Raji (cell line): ENCODE data around the gene RNF133.

ENCODE experiments used
- POLR2A ChIP-seq: IDR thresholded peaks from 2 replicates; pipeline ENCODE4 v1.6.1; 2011; ENCODE audit warnings: low read depth, low read length, control low read depth; ENCODE audit not compliant: insufficient read depth

Gene RNF133, protein sequence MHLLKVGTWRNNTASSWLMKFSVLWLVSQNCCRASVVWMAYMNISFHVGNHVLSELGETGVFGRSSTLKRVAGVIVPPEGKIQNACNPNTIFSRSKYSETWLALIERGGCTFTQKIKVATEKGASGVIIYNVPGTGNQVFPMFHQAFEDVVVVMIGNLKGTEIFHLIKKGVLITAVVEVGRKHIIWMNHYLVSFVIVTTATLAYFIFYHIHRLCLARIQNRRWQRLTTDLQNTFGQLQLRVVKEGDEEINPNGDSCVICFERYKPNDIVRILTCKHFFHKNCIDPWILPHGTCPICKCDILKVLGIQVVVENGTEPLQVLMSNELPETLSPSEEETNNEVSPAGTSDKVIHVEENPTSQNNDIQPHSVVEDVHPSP

DNA sequence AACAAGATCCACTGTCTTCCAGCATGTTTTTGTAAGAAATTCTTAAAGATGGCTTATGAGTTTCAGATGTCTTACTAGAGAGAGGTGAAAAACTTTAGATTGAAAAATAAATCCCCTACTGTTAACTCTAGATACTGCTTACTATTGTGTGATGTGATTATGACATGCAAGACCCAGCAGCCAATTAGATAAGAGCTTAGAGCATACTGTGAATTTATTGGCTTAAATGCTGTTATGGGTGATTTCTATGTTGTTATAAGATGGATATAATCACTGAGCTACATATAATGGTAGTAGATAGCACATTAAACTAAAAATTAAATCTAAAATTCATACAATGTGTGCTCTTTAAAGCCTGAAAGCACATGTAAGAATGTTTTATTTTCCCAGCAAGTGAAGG is at the start of gene RNF133:
TSS of gene RNF133 (minus strand) at position 101 of the 400 bp plus-strand sequence. CDS start 199 bp downstream, outside the sequence.
- TF ChIP-seq POLR2A: no peak

DNA sequence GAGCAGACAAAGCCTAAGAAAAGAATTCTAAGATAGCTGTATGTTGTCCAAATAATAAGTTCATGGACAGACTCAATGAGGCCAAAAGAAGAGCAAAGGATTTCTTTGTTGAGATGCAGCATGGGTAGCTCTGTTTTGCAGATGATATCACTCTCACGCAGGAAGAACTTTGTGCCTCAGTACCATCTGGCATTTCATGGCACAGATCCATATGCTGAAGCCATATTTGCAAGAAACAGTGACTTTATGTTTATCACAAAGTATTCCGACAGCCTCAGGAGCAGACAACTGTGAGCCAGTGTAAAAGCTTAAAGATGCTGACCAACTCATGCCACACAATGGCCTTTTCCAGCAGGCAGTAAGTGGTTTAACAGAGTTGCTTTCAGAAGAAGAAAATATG is 49.3 kb upstream of the RNF133 start:
- no peak for TF ChIP-seq POLR2A

DNA sequence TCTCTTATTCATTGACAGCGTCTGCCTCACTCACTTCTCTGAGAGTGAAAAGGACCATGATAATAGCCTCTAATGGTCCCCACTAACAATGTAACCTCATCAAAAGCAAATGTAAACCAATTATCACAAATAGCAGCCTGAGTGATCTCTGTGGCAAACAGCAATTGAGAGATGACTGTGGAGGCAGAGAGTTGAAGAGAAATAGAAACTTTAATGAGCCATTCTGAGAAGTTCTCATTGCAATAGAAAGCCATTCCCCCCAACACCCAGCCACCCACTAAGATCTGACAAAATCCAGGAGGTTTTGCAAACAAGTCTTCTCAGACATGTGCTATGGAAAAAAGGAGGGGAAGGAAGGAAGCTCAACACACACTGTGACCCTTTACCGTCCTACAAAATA is 48.0 kb upstream of the RNF133 start:
- TF ChIP-seq POLR2A: no peak

DNA sequence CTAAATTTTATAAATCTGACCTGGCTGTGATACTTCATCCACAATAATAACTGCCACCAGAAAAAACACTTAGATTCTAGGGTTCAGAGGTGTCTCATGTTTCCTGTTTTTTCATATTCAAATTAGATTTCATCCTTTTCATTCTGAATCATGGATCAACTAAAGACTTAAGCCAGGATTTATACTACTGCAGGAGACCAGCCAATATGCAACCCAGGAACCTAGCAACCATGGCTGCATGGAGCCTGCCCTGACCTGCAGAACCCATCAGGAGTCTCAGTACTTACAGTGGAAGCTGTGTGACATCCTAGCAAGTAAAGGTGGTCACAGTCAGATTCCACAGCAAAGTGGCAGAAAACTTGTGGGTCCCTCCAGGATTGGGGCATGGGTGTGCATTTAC is 44.3 kb upstream of the RNF133 start:
- no peak for TF ChIP-seq POLR2A

DNA sequence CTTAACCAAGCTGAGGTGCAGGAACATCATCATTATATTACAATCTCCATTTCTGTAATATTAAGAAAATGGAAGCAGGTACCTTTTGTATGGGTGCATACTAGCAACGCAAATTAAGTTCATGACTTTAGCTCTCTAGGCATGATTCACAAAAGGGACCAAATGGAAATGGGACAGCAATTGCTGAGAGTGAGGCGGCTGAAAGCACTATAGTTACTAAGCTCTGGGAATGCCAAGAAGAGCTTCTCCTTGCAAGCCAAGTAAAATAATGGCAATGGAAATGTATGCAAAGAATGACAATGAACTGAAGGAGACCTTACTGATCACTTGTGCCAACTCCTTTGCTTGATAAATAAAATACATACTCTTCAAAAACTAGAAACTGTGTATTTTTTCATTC is 40.0 kb upstream of the RNF133 start:
- TF ChIP-seq POLR2A: no peak

DNA sequence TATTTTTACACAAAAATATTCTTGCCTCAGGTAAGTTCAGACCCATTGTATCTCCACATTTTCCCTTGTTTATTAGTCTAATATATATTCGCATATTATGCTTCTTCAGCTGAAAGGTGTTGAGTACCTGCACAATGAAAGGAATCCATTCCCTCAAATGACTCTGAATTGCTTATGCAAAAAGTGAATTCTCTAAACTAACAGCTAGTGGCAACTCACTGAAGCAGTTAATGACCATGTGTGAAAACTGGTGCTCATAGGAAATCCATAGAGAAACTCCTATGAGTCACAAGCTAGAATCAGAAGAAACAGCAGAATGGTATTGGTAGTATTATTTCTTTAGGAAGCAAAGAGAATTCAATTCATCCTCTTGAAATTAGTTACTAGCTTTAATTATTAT is 37.3 kb upstream of the RNF133 start:
- TF ChIP-seq POLR2A: no peak

DNA sequence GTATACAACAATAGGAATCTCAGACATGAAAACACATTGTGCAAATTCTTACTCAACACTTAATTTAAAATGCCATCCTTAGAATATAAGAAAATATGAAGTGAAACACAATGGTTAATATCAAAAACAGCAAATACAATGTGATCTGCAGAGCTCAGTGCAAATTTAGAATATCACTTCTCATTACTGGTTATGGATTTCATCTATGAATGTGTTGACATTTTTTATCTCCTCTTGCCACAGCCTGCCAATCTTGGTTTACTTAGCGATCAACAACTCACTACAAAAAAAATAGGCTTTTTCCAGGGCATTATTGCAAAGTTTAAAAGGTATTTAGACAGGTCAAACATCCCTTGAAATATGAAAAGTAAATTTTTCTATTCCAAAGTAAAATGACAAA is 28.8 kb upstream of the RNF133 start:
- TF ChIP-seq POLR2A: no peak

DNA sequence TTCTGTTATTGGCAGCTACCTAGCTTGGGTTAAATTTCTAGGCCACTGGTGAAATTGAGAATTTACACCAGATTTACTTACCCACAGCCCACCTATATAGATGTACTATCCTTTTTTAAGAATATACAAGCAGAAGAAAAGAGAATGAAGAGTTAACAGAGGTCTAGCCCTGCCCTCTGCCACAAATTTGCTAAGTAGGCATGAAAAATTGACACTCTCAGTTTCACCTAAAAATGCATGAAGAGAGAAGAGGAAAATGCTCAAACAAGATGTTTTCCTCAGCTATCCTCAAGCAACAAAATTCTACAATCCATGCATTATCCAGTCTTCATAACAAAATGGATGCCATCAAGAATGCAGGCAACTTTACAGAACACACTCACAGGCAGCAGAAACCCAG is 28.4 kb upstream of the RNF133 start:
- TF ChIP-seq POLR2A: no peak

DNA sequence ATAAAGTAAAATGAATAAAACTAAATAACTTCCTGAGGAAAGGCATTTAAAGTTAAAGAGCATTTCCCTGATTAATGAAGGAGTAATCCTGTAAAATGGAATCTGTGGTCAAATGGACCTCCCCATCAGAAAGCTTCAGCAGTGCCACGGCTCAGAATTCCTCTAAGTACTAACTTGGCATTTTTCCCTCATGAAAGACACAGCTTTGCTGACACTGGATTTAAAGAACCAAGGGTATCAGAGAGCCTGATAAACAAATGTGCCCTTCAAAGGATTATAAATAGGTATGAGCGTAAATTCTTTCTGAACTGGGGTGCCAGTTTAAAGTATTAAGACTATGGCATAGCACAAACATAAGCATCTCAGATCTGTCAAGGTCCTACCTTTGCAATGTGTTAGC is 28.0 kb upstream of the RNF133 start:
- TF ChIP-seq POLR2A: no peak

DNA sequence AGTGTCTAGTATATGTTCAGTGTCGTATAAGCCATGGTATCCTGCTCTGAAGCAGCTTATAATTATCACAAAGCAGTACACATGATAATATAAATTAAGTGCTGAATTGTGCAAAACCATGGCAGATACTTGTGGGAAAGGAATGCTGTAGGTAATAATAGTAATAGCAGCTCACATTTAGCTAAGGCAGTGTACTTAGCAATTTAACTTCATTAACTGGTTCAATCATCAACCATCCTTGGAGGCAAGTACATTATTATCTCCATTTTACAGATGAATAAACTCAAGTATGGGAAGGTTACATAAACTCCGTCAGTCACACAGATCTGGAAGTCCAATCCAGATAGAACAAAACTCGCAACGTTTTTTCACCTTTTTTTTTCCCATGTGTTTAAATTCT is 25.4 kb upstream of the RNF133 start:
- no peak for TF ChIP-seq POLR2A

DNA sequence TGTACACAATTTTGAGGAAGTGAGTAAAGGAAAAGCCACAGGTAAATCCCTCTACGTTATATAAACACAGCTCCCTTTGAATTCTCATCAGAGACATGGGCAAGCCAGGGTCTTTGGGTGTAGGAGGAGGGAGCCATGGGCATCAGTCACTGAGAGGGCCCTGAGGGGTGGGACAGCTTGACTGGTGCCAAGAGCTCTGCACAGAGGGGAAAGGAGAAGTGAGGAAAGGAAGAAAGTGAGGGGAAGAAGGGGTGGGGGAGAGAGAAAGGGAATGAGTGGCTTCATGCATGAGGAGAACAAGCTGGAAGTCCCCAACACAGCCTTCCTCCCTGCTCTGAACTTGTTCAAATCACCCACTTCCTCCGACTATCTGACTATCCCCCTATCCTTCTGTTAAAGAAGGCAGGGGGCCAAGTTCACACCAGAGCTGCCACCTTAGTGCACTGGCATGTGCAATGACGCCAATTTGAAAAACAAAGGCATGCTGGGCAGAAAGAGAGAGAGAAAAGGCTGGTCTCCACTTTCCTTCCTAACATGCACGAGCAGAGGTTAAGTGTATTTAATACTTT is 20.2 kb upstream of the RNF133 start:
- TF ChIP-seq POLR2A: no peak

DNA sequence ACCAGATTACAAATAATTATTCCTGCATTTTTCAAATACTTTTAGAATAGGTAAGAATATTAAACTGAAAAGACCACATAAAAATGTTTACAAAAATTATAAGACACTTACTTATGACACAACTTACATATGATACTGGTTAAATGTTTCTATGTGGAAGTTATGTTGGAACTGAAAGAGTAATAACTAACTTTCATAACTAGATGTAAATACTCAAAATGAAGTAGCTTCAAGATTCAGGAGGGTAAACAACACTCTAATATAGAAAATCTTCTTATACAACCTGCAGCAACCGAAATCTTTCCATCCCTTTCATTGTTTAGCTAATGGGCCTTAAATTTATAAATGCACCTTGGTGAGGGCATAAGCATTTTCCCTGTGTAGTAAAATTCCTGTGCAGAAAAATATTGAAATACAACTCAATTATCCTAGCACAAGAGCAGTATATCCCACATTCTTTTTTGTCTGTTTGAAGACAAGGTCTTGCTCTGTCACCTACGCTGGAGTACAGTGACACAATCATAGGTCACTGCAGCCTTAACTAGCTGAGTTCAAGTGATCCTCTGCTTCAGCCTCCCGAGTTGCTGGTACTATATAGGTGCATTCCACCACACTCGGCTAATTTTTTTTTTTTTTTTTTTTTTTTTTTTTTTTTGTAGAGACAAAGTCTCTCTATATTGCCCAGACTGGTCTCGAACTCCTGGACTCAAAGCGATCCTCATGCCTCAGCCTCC is 18.6 kb upstream of the RNF133 start:
- no peak for TF ChIP-seq POLR2A

DNA sequence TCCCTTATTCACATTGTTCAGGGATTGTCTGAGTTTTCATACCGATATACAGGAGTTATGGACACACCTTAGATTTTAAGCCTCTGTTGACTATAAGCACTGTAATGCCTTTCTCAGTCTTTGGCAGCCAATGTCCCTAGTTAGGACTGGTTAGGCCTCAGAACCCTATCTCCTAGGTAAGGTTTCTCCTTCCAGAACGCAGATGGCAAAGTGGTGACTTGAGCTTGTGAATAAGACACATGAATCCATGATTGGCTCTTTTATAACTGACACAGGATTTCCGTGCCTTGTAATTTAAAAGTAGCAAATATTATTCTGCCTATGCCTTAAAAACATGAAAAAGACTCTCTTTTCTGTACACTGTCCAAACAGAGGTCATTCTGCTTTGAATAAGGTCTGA is 16.3 kb upstream of the RNF133 start:
- TF ChIP-seq POLR2A: no peak

DNA sequence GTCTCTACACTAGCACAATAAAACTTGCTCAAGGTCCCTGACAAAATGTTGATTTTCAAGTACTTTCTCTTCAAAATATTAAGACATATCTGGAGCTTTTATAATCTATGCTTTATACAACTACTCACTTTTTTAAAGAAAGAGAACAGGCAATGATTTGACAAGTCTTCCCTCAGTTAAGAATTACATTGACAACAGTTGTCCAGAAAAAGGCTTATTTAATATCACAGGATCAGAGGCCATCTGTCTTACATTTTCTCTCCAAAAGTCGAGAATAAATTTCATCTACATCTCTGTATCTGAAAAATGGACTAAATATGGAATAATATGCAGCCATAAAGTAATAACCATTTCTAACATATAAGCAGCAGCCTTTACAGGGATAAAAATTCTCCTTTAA is 12.0 kb upstream of the RNF133 start:
- TF ChIP-seq POLR2A: no peak

DNA sequence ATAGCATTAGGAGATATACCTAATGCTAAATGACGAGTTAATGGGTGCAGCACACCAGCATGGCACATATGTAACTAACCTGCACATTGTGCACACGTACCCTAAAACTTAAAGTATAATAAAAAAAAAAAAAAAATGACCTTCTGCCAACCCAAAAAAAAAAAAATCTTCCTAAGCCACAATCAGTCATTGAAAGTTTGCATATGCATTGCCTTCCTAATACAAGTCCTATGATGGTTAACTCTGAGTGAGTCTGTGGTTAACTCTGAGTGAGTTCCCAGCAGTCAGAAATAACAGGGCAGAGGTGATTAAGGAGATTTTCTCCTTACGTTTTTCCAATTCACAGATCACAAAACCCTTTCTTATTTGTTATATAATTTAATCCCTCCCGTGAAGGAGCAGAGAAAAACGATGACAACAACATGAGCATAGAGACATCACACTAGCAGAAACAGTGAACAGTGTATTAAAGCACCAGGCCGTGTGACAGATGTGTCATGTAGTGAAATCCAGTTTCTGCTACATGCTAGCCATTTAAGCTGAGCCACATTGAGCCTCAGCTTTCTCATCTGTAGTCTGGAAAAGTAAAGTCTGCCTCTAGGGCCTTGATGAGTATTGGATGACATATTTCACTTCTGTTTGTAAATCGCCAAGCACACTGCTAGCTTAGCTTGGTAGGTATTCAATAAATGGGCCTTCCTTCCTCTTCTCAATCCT is 11.2 kb upstream of the RNF133 start:
- no peak for TF ChIP-seq POLR2A
